Activated CD4-positive, alpha-beta T cell treated with anti-CD3 and anti-CD28 coated beads, Interleukin-2, amount 10 ng/mL, durations not matched to agents 24 days and 14 days (primary cell): ENCODE measurements around the gene DENR. TPM values are rescaled to one million over a fixed set of nuclear protein-coding genes. Genes with fewer than 3 reads are reported as not detected.
A peak's percentile ranks its signal among the peaks of the same experiment; 100 is the strongest.
"Not testable (repeated sequence)": the region's sequence is repeated elsewhere in the genome, so short reads cannot be mapped to it uniquely, and the experiment has no call there.

ENCODE experiments used
- DNase-seq: peaks from one replicate; pipeline ENCODE4 v3.0.0; 2022
- H3K27ac Mint-ChIP-seq: one replicate; pipeline ENCODE4 v1.8.0; 2022; ENCODE audit warnings: mild to moderate bottlenecking, mixed read lengths
- H3K27me3 Mint-ChIP-seq: one replicate; pipeline ENCODE4 v1.8.0; 2022; ENCODE audit warnings: mixed read lengths
- H3K36me3 Mint-ChIP-seq: one replicate; pipeline ENCODE4 v1.8.0; 2022; ENCODE audit warnings: low read depth, mild to moderate bottlenecking, mixed read lengths
- H3K4me1 Mint-ChIP-seq: one replicate; pipeline ENCODE4 v1.8.0; 2021; ENCODE audit warnings: mixed read lengths
- H3K4me3 Mint-ChIP-seq: one replicate; pipeline ENCODE4 v1.8.0; 2022; ENCODE audit warnings: mild to moderate bottlenecking, moderate library complexity, mixed read lengths
- H3K9me3 Mint-ChIP-seq: one replicate; pipeline ENCODE4 v1.8.0; 2021; ENCODE audit warnings: mixed read lengths
- intact Hi-C: fragments of 100-400 bp; cut with micrococcal nuclease; formaldehyde crosslinking; loops from one replicate; pipeline ENCODE4 v1.15.1; 2023
- total RNA-seq: library from RNA; stranded (reverse); gene quantifications from 2 replicates; pipeline ENCODE4 v1.2.3, GENCODE V29; 2022

DENR gene
- total RNA-seq, 1 donor from 2014 or later = 89.6 TPM

- intact Hi-C loops, H3K27me3 Mint-ChIP-seq, H3K9me3 Mint-ChIP-seq, DNase-seq: not testable (repeated sequence)
- Mint-ChIP-seq H3K36me3 (peaks cover 29% of the 10 kb centered on the region), H3K4me3 (peak overlapping the region; percentile 70), H3K27ac (peak overlapping the region; percentile 66), H3K4me1 (peaks cover 38% of the 10 kb centered on the region)
Observed at GRCh38 chr12:122750781-122751515, 1.7 kb upstream of the DENR start.

DNA sequence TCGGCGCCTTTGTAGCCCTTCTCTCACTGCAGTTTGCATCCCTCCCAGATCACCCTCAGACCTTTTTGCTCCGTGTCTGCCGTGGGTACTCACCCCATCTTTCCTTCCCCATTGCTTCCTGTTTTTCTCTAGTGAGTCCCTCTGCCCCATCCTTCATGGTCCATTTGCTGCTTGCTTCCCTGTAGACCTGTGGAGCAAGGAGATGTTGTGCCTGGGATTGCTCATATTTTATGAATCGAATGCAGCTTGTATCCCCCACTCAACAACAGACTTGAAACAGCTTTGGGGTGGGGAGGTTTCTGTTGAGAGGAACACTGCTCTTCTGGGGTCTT lies 661 bp downstream of the DENR start:
- Mint-ChIP-seq H3K27ac (peak overlapping the region; percentile 98), H3K4me3 (peak overlapping the region; percentile 93), H3K9me3 (no peaks in the 10 kb centered on the region), H3K4me1 (peaks cover 50% of the 10 kb centered on the region), H3K36me3 (peaks cover 51% of the 10 kb centered on the region), H3K27me3 (no peaks in the 10 kb centered on the region)
- no peak for DNase-seq
- intact Hi-C loops = loop anchor here (1.0 kb wide), 1 partner anchor 226 kb away; the partner anchor contains the start of gene KNTC1

DNA sequence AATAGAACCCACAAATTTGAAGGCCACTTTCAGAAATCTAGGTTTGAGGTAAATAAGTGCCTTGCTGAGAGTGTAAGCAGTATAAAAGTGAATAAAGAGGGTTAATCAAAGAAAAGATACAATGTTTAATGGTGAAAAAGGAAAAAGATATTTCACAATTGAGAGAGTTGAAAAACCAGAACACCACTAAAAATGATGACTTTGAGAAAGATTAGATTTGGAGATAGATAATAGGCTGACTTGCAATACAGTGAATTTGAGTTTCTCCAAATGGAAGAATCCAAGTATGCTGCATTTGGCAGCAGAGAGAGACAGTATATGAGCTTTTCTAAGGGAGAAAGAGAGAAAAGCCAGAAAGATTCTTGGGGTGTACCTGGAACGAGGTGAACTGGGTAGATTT lies 2.2 kb downstream of the DENR start:
- H3K4me3 Mint-ChIP-seq = peak overlapping the region; percentile 93
- no peak for DNase-seq
- H3K9me3 Mint-ChIP-seq = no peaks in the 10 kb centered on the region
- intact Hi-C loops = no loop called here
- H3K4me1 Mint-ChIP-seq = peaks cover 49% of the 10 kb centered on the region
- H3K36me3 Mint-ChIP-seq = peaks cover 59% of the 10 kb centered on the region
- no peak overlapping the region for H3K27ac Mint-ChIP-seq
- no peaks in the 10 kb centered on the region for H3K27me3 Mint-ChIP-seq

DNA sequence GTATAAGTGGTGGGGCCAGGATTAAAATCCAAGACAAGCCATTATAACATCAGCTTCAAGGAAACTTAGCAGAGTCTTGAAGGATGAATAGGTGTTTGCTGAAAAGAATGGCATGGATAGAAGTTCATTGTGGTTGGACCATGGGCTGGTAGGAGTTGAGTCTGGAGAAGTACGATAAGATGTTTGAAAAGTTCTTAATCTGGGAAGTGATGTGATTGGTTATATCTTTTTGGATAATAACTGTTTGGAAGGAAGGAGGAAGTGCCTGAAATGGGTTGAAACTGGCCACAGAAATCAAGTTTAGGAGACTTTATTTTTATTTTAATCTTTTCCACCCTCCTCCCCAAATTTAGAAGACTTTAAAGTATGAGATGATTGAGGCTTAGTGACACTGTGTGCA lies 4.9 kb downstream of the DENR start:
- intact Hi-C loops = no loop called here
- DNase-seq = no peak
- Mint-ChIP-seq H3K27me3 (no peaks in the 10 kb centered on the region), H3K9me3 (no peaks in the 10 kb centered on the region), H3K4me1 (peaks cover 40% of the 10 kb centered on the region), H3K36me3 (peaks cover 76% of the 10 kb centered on the region), H3K4me3 (no peak overlapping the region), H3K27ac (no peak overlapping the region)

DNA sequence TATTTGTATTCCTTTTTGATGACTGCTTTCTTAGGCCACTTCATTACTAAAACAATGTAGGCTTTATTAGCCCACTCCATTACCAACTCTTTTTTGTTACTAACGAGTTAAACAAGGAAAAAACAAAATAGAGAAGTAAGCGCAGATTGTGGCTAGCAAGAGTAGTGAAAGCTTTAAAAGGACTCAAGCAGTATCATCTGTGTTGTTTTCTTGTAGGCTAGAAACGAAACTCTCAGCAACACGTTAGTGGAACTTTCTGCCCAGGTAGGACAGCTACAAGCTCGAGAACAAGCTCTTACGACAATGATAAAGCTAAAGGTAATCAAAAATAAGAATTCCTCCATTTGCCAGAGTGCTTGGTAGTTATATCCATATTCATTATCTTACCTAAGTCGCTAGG lies 32.9 kb downstream of the DENR start:
- intact Hi-C loops = no loop called here
- no peak for DNase-seq
- no peaks in the 10 kb centered on the region for H3K27me3 Mint-ChIP-seq
- H3K36me3 Mint-ChIP-seq = no peaks in the 10 kb centered on the region
- no peak overlapping the region for H3K27ac Mint-ChIP-seq
- H3K4me1 Mint-ChIP-seq = no peaks in the 10 kb centered on the region
- H3K9me3 Mint-ChIP-seq = no peaks in the 10 kb centered on the region
- H3K4me3 Mint-ChIP-seq = no peak overlapping the region

DNA sequence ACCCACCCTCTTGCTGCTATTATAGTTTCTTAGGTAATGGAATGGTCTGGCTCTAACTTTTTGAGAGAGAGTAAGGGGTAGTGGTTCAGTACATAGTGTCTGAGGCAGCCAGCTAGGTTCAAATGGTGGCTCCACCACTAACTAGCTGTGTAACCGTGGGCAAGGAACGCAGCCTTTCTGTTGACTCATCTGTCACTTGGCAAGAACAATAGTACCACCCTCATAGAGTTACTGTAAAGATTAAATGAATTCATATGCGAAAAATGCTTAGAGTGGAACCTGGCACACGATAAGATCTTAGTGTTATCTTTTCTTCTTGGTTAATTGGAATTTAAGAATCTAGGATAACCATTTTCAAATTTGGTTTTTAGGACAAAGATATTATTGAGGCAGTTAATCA lies 35.8 kb downstream of the DENR start:
- intact Hi-C loops = no loop called here
- Mint-ChIP-seq H3K4me3 (no peak overlapping the region), H3K27ac (no peak overlapping the region), H3K36me3 (no peaks in the 10 kb centered on the region), H3K4me1 (no peaks in the 10 kb centered on the region), H3K27me3 (no peaks in the 10 kb centered on the region), H3K9me3 (no peaks in the 10 kb centered on the region)
- DNase-seq = no peak

DNA sequence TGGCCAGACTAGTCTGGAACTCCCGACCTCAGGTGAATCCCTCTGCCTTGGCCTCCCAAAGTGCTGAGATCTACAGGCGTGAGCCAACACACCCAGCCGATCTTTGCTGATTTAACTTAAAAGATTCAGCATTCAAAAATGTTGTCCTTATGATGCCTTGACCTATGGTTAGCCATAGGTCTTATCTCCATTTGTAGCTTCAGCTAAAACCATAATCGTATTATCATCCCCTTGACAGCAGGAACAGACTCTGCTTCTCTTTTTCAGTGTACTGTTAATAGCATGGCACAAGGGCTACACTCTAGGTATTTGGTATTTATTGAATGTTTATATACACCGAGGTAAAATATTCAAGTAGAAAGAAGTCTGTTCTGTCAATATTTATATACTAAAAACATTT lies 37.0 kb downstream of the DENR start:
- DNase-seq = no peak
- Mint-ChIP-seq H3K27me3 (no peaks in the 10 kb centered on the region), H3K4me3 (no peak overlapping the region), H3K36me3 (no peaks in the 10 kb centered on the region), H3K4me1 (no peaks in the 10 kb centered on the region), H3K27ac (no peak overlapping the region), H3K9me3 (no peaks in the 10 kb centered on the region)
- intact Hi-C loops = no loop called here

GRCh38 chr12:122790393-122791075 lies 37.9 kb downstream of the DENR start:
- Mint-ChIP-seq H3K9me3 (no peaks in the 10 kb centered on the region), H3K27me3 (no peaks in the 10 kb centered on the region), H3K36me3 (no peaks in the 10 kb centered on the region), H3K27ac (no peak overlapping the region), H3K4me1 (no peaks in the 10 kb centered on the region), H3K4me3 (no peak overlapping the region)
- intact Hi-C loops = no loop called here
- no peak for DNase-seq

DNA sequence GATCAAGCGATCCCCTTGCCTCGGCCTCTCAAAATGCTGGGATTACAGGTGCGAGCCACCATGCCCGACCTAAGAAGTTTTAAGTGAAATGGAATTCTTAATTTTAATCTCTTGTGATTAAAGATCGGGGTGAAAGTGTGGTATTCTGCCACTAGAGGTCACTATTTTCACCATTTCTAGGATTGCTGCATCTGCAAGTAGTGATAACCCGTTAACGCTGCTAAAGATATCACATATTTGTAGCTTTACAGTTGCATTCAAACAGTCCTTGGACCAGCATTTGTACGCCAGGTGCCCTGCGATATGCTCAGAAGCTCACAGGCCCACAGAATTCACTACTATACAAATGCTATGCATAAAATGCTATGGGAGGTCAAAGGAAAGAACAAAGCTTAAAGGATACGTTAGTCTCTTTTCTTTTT lies 41.1 kb downstream of the DENR start:
- no peaks in the 10 kb centered on the region for H3K4me1 Mint-ChIP-seq
- no peaks in the 10 kb centered on the region for H3K9me3 Mint-ChIP-seq
- DNase-seq = peak; percentile 72
- intact Hi-C loops = loop anchor here (1.0 kb wide), 1 partner anchor 159 kb away; no protein-coding TSS in a partner anchor
- no peaks in the 10 kb centered on the region for H3K36me3 Mint-ChIP-seq
- no peak overlapping the region for H3K4me3 Mint-ChIP-seq
- no peaks in the 10 kb centered on the region for H3K27me3 Mint-ChIP-seq
- no peak overlapping the region for H3K27ac Mint-ChIP-seq

DNA sequence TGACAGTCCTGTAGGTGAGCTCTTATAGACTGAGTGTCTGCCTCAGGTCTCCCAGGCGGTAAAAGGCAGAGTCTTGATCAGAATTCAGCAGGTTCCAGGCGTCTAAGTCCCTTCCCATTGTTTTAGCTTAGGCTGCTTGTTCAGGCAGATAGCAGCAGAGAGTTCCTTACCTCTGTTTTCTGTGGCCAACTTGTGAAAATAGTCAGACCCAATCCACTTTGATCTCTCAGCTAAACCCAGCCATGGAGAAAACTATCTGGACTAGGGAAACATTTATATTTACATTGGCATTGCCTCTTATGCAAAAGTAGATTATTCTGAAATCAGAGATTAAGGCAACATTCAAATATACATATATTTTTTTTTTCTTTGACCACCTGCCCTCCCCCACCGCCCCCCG lies 43.2 kb downstream of the DENR start:
- H3K27ac Mint-ChIP-seq = no peak overlapping the region
- H3K9me3 Mint-ChIP-seq = no peaks in the 10 kb centered on the region
- no peak for DNase-seq
- H3K27me3 Mint-ChIP-seq = no peaks in the 10 kb centered on the region
- intact Hi-C loops = no loop called here
- H3K4me3 Mint-ChIP-seq = no peak overlapping the region
- no peaks in the 10 kb centered on the region for H3K4me1 Mint-ChIP-seq
- no peaks in the 10 kb centered on the region for H3K36me3 Mint-ChIP-seq

DNA sequence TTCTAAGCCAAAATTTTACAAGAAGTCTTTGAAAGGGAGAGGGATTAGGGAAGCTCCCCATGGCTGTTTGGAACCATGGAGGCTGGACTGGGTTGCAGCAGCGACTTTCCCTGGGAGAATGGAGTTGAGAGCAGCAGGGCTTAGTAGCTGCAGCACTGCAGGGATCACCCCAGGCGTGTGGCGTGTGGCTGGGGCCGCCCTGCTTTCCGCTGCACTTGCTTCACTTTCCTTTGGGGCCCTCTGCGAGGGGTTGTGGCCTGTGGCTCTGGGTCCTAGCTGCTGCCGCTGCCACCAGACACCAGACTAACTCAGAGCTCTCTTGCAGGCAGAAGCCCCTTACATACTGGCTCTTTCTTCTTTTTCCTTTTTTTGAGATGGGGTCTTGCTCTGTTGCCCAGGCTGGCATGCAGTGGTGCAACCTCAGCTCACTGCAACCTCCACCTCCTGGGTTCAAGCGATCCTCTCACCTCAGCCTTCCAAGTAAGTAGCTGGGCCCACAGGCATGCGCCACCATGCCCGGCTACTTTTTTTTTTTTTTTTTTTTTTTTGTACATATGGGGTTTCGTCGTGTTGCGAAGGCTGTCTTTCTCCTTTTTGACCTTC lies 47.1 kb downstream of the DENR start:
- Mint-ChIP-seq H3K27me3 (no peaks in the 10 kb centered on the region), H3K4me1 (no peaks in the 10 kb centered on the region), H3K4me3 (no peak overlapping the region), H3K9me3 (no peaks in the 10 kb centered on the region), H3K36me3 (no peaks in the 10 kb centered on the region), H3K27ac (no peak overlapping the region)
- intact Hi-C loops = no loop called here
- DNase-seq = no peak

GRCh38 chr12:122803937-122804336 lies 51.3 kb downstream of the DENR start:
- no peak overlapping the region for H3K4me3 Mint-ChIP-seq
- H3K4me1 Mint-ChIP-seq = no peaks in the 10 kb centered on the region
- no peak overlapping the region for H3K27ac Mint-ChIP-seq
- no peaks in the 10 kb centered on the region for H3K27me3 Mint-ChIP-seq
- H3K36me3 Mint-ChIP-seq = no peaks in the 10 kb centered on the region
- intact Hi-C loops = no loop called here
- DNase-seq = no peak
- no peaks in the 10 kb centered on the region for H3K9me3 Mint-ChIP-seq

DNA sequence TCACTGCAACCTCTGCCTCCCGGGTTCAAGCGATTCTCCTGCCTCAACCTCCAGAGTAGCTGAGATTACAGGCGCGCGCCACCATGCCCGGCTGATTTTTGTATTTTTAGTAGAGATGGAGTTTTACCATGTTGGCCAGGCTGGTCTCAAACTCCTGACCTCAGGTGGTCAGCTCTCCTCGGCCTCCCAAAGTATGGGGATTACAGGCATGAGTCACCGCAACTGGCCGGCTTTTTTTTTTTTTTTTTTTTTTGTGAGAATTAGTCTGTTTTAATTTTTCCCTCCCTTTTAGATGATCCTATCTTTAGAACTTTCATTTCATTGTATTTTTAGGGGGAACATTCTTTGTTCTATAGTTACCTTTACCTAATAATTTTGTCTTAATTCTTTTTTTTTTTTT lies 52.3 kb downstream of the DENR start:
- H3K9me3 Mint-ChIP-seq, H3K4me1 Mint-ChIP-seq, H3K4me3 Mint-ChIP-seq, intact Hi-C loops, H3K27me3 Mint-ChIP-seq, H3K27ac Mint-ChIP-seq, DNase-seq, H3K36me3 Mint-ChIP-seq: not testable (repeated sequence)

- H3K27me3 Mint-ChIP-seq = no peaks in the 10 kb centered on the region
- no peak overlapping the region for H3K27ac Mint-ChIP-seq
- H3K9me3 Mint-ChIP-seq = no peaks in the 10 kb centered on the region
- intact Hi-C loops = no loop called here
- no peaks in the 10 kb centered on the region for H3K36me3 Mint-ChIP-seq
- no peaks in the 10 kb centered on the region for H3K4me1 Mint-ChIP-seq
- no peak overlapping the region for H3K4me3 Mint-ChIP-seq
- DNase-seq = no peak
Observed at GRCh38 chr12:122807651-122808050, 55.0 kb downstream of the DENR start.
